ENCODE results near the gene CTAGE15.
"Not testable (repeated sequence)": the region's sequence is repeated elsewhere in the genome, so short reads cannot be mapped to it uniquely, and the experiment has no call there.

DNA sequence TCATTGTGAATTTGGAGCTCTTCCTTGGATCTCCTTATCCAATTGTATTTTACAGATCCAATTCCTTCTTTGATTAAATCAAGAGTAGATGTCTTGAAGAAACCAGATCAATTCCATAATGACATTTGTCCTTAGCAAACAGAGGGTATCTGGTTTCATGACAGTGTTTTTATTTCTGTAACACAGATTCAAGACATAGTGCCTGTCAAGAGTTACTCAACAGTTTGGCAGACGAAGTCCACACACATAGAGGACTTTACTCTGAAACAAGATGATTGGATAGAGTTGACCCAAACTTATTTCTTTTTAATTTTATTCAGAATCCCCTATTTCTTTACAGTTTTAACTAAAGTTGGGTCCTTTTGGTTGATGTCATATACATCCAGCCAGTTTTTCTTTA lies 34.5 kb downstream of the CTAGE15 start:
- TF ChIP-seq, protein P1, sequence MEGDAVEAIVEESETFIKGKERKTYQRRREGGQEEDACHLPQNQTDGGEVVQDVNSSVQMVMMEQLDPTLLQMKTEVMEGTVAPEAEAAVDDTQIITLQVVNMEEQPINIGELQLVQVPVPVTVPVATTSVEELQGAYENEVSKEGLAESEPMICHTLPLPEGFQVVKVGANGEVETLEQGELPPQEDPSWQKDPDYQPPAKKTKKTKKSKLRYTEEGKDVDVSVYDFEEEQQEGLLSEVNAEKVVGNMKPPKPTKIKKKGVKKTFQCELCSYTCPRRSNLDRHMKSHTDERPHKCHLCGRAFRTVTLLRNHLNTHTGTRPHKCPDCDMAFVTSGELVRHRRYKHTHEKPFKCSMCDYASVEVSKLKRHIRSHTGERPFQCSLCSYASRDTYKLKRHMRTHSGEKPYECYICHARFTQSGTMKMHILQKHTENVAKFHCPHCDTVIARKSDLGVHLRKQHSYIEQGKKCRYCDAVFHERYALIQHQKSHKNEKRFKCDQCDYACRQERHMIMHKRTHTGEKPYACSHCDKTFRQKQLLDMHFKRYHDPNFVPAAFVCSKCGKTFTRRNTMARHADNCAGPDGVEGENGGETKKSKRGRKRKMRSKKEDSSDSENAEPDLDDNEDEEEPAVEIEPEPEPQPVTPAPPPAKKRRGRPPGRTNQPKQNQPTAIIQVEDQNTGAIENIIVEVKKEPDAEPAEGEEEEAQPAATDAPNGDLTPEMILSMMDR (IDR thresholded peaks at IDR 0.05), result not testable (repeated sequence)
- TF ChIP-seq POLR2A (IDR thresholded peaks at IDR 0.05), result not testable (repeated sequence)
